GM19025 (cell line): ENCODE measurements around the gene ATAT1.
"Not testable (repeated sequence)": the region's sequence is repeated elsewhere in the genome, so short reads cannot be mapped to it uniquely, and the experiment has no call there.

Source experiments
- ATAC-seq: cut with Tn5 transposase; IDR thresholded peaks from one replicate; pipeline ENCODE4 v1.9.1; 2021; ENCODE audit warnings: mild to moderate bottlenecking, low read depth, moderate library complexity; ENCODE audit not compliant: unreplicated experiment

Gene ATAT1

GRCh38 chr6:30626484-30627366, at the start of gene ATAT1:
TSS of gene ATAT1 (plus strand) at chr6:30626874.
- ATAC-seq, result peak; percentile 87

GRCh38 chr6:30578051-30578450, 48.6 kb upstream of the ATAT1 start:
- no peak for ATAC-seq

- no peak for ATAC-seq
These were observed 42.8 kb upstream of the ATAT1 start for GRCh38 chr6:30583921-30584320.

- no peak for ATAC-seq
These were observed 36.8 kb upstream of the ATAT1 start for GRCh38 chr6:30589754-30590358.

- no peak for ATAC-seq
These were observed 36.2 kb upstream of the ATAT1 start for GRCh38 chr6:30590509-30590908.

GRCh38 chr6:30591008-30591407, 35.7 kb upstream of the ATAT1 start:
- no peak for ATAC-seq

GRCh38 chr6:30592287-30592686, 34.4 kb upstream of the ATAT1 start:
- no peak for ATAC-seq

- not testable (repeated sequence) for ATAC-seq
These were observed 29.1 kb upstream of the ATAT1 start for GRCh38 chr6:30597315-30598144.

- ATAC-seq, result no peak
These were observed 27.6 kb upstream of the ATAT1 start for GRCh38 chr6:30598912-30599624.

- ATAC-seq, result no peak
These were observed 26.9 kb upstream of the ATAT1 start for GRCh38 chr6:30599625-30600324.

GRCh38 chr6:30600451-30600961, 26.2 kb upstream of the ATAT1 start:
- no peak for ATAC-seq

- no peak for ATAC-seq
These were observed 25.2 kb upstream of the ATAT1 start for GRCh38 chr6:30601436-30601814.

GRCh38 chr6:30601815-30602641, 24.6 kb upstream of the ATAT1 start:
- no peak for ATAC-seq

GRCh38 chr6:30603961-30604360, 22.7 kb upstream of the ATAT1 start:
- no peak for ATAC-seq

GRCh38 chr6:30610065-30610464, 16.6 kb upstream of the ATAT1 start:
- ATAC-seq, result no peak

GRCh38 chr6:30611150-30611855, 15.4 kb upstream of the ATAT1 start:
- ATAC-seq, result no peak

GRCh38 chr6:30611856-30612194, 14.8 kb upstream of the ATAT1 start:
- ATAC-seq, result no peak

GRCh38 chr6:30612213-30612612, 14.5 kb upstream of the ATAT1 start:
- ATAC-seq, result no peak
